ENCODE measurements around the gene GMDS. TPM values are rescaled to one million over a fixed set of nuclear protein-coding genes. Genes with fewer than 3 reads are reported as not detected.

The GMDS gene
- total and polyA plus RNA-seq, 2 of the 13 experiments (the other 11 are each of a cell fraction or from before 2014, with no cell fraction given), result 64.4 to 112 TPM

DNA sequence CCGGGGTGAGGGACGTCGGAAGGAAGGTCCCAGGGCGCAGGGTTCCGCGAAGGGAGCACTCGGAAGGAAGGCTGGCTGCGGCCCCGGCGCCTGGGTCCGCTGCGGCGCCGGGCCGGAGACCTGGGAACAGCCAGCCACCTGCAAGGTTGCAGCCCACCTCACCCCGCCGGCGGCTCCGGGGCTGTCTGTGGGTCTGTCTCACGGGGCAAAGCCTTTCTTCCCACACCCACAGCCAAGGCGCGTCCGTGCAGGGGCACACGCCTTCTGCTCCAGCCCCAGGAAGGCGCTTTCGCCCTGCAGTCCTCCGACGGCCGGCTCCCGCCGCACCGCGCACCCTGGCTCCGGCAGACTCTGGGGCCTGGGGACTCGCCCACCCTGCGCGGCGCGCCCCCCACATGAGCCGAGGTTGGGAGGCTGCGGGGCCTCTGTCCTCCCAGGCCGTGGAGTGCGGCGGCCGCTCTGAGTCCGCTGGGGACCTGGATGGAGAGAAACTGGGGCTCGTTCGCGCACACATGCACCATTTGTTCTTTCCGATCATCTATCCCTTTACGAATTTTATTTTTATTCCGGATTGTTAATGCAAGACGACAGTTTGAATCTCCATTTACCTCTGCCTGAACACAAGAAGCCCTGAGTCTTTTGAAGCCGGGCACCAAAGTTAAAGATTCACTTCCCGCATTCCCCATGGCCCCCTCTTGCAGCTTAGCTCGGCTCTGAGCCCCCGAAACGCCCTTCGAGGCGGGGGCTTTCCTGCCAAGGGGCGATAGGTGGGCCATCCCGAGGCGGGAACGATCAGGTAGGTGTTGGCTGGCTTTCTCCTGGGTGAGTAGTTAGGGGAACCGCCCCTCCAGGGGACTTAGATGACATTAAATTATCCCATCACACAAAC is 640.2 kb downstream of the GMDS start:
- no TSS peak for BruUV-seq (replicated peaks)
- no peak overlapping the region for H3K27ac ChIP-seq (ENCODE audit: extremely low read length, insufficient read depth, low read length)

More for the DNA sequence above, 640.2 kb downstream of the GMDS start:
- Histone ChIP-seq H3K4me2 (ENCODE audit: low read depth, low read length) (peak overlapping the region; percentile 88), H3K79me2 (ENCODE audit: insufficient read depth, low read length) (no peaks in the 10 kb centered on the region), H3K9me3 (ENCODE audit: low read length) (no peaks in the 10 kb centered on the region), H3K36me3 (replicated peaks in 1 of 2; ENCODE audit: control insufficient read depth in 1 of 2, insufficient read depth in 2 of 2, low read length in 2 of 2) (no peaks in the 10 kb centered on the region), H3K4me1 (ENCODE audit: insufficient read depth, low read length) (peaks cover 57% of the 10 kb centered on the region), H2AFZ (ENCODE audit: low read length) (no peak overlapping the region), H3K4me3 (replicated peaks in 1 of 3; ENCODE audit: insufficient read depth in 1 of 3, low read depth in 2 of 3, low read length in 3 of 3) (peak overlapping the region; percentile 44 to 77 (median 56)), H3K9ac (ENCODE audit: insufficient read depth, low read depth, low read length) (no peak overlapping the region), H4K20me1 (ENCODE audit: insufficient read depth, low read length) (peaks cover 11% of the 10 kb centered on the region; the same call in 1 of the 2 replicates), H3K27me3 (ENCODE audit: control insufficient read depth in 1 of 2, insufficient read depth in 2 of 2, low read length in 2 of 2) (peaks cover 32 to 89% of the 10 kb centered on the region in 2 experiments)
- ChIA-PET CTCF (ENCODE audit: low intra/inter-chr PET ratio, low total read pairs) (interaction anchor here (0.8 to 2.1 kb wide), 7 partner anchors 151 to 1090 kb away, joined by 3 to 15 read pairs (median 3); no protein-coding TSS in a partner anchor), POLR2A (no interaction called here)
- 53% methylated on average over 43 of the region's 65 CpGs for WGBS (ENCODE audit: low lambda C conversion rate)
- FAIRE-seq (no peak), DNase-seq (ENCODE audit: low spot score) (no peak), ATAC-seq (peak; percentile 0; the same call in 2 of the 3 replicates)
- intact Hi-C loops (cut with micrococcal nuclease; ENCODE audit: unreplicated experiment) (loop anchor here (2.0 kb wide), 1 partner anchor 844 kb away; no protein-coding TSS in a partner anchor), in situ Hi-C loops (cut with HindIII; ENCODE audit: extremely low pct_ligation_motif_present, low pct_unique_long_range_greater_than_20kb) (loop anchor here (5.0 kb wide), 1 partner anchor 502 kb away; no protein-coding TSS in a partner anchor)
- TF ChIP-seq ZNF557 (CRISPR knock-in tag; IDR thresholded peaks at IDR 0.05), result no peak
- TF ChIP-seq, protein P1, sequence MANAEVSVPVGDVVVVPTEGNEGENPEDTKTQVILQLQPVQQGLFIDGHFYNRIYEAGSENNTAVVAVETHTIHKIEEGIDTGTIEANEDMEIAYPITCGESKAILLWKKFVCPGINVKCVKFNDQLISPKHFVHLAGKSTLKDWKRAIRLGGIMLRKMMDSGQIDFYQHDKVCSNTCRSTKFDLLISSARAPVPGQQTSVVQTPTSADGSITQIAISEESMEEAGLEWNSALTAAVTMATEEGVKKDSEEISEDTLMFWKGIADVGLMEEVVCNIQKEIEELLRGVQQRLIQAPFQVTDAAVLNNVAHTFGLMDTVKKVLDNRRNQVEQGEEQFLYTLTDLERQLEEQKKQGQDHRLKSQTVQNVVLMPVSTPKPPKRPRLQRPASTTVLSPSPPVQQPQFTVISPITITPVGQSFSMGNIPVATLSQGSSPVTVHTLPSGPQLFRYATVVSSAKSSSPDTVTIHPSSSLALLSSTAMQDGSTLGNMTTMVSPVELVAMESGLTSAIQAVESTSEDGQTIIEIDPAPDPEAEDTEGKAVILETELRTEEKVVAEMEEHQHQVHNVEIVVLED (CRISPR knock-in tag; IDR thresholded peaks at IDR 0.05; ENCODE audit: borderline replicate concordance), result no peak
- 0 out of 2 replicates have a peak, but pooled peaks have one; percentile 1 for TF ChIP-seq HDAC1 (CRISPR knock-in tag; IDR thresholded peaks at IDR 0.05)
- TF ChIP-seq ZNF543 (CRISPR knock-in tag; IDR thresholded peaks at IDR 0.05), result peak; percentile 11; the same call in 1 of the 2 replicates
- TF ChIP-seq DPF2 (CRISPR knock-in tag; IDR thresholded peaks at IDR 0.05; ENCODE audit: borderline replicate concordance, low read depth), result no peak
- no peak for TF ChIP-seq ZNF101 (CRISPR knock-in tag; IDR thresholded peaks at IDR 0.05; ENCODE audit: borderline replicate concordance, low read depth)
- TF ChIP-seq, protein P2, sequence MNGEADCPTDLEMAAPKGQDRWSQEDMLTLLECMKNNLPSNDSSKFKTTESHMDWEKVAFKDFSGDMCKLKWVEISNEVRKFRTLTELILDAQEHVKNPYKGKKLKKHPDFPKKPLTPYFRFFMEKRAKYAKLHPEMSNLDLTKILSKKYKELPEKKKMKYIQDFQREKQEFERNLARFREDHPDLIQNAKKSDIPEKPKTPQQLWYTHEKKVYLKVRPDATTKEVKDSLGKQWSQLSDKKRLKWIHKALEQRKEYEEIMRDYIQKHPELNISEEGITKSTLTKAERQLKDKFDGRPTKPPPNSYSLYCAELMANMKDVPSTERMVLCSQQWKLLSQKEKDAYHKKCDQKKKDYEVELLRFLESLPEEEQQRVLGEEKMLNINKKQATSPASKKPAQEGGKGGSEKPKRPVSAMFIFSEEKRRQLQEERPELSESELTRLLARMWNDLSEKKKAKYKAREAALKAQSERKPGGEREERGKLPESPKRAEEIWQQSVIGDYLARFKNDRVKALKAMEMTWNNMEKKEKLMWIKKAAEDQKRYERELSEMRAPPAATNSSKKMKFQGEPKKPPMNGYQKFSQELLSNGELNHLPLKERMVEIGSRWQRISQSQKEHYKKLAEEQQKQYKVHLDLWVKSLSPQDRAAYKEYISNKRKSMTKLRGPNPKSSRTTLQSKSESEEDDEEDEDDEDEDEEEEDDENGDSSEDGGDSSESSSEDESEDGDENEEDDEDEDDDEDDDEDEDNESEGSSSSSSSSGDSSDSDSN (CRISPR knock-in tag; IDR thresholded peaks at IDR 0.05), result no peak
- no peak for TF ChIP-seq ZNF572 (CRISPR knock-in tag; IDR thresholded peaks at IDR 0.05)
- TF ChIP-seq ZNF703 (CRISPR knock-in tag; IDR thresholded peaks at IDR 0.05; ENCODE audit: borderline replicate concordance), result no peak
- TF ChIP-seq HNRNPL (IDR thresholded peaks at IDR 0.05; ENCODE audit: low read depth, low read length), result no peak
- TF ChIP-seq RORA (CRISPR knock-in tag; IDR thresholded peaks at IDR 0.05), result no peak
- TF ChIP-seq ZNF75D (CRISPR knock-in tag; IDR thresholded peaks at IDR 0.05; ENCODE audit: borderline replicate concordance), result 0 out of 2 replicates have a peak, but pooled peaks have one; percentile 26
- TF ChIP-seq, protein P3, sequence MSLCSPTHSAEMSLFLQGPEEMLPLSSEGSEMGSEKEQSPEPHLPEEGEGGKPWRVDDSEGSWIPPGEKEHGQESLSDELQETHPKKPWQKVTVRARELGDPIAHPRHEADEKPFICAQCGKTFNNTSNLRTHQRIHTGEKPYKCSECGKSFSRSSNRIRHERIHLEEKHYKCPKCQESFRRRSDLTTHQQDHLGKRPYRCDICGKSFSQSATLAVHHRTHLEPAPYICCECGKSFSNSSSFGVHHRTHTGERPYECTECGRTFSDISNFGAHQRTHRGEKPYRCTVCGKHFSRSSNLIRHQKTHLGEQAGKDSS (CRISPR knock-in tag; IDR thresholded peaks at IDR 0.05; ENCODE audit: borderline replicate concordance, low read depth), result 0 out of 2 replicates have a peak, but pooled peaks have one; percentile 4
- peak; percentile 17; the same call in 1 of the 2 replicates for TF ChIP-seq SNAI1 (CRISPR knock-in tag; IDR thresholded peaks at IDR 0.05; ENCODE audit: borderline replicate concordance)
